Endothelial cell of umbilical vein (primary cell): ENCODE results near the gene GRK1. TPM values are rescaled to one million over a fixed set of nuclear protein-coding genes. Genes with fewer than 3 reads are reported as not detected.

Experiments
- BruUV-seq: library from RNA; stranded (reverse); fragments of 400-500 nt; replicated peaks from 2 replicates; lab custom pipeline; 2021; lab: Mats Ljungman, UMichigan
- CTCF ChIA-PET: fragments of 300-600, 350-600 bp; sonication (Branson Sonifier 250); formaldehyde crosslinking; loops from one replicate; lab custom pipeline; 2021; ENCODE audit warnings: antibody characterized with exemption, inconsistent platforms; lab: Charles Lee
- POLR2A ChIA-PET: fragments of 300-600, 350-600 bp; sonication (Branson Sonifier 250); formaldehyde crosslinking; loops from one replicate; lab custom pipeline; 2021; ENCODE audit warnings: antibody characterized with exemption, inconsistent platforms; lab: Charles Lee
- DNase-seq: peaks from one replicate; pipeline ENCODE4 v3.0.0-alpha.2; 2011; ENCODE audit warnings: low read depth, low spot score
- FAIRE-seq: peaks from 2 replicates; lab custom pipeline; 2011; peaks lifted over from hg19 to GRCh38; lab: Jason Lieb, UNC
- H2AFZ ChIP-seq: 2 replicates; pipeline ENCODE4 v1.6.0; 2012; ENCODE audit warnings: low read depth, low read length, control low read depth, inconsistent platforms
- H3K27ac ChIP-seq: 2 replicates; pipeline ENCODE4 v1.5.1; 2011; ENCODE audit warnings: low read depth, mild to moderate bottlenecking, control low read depth, low read length, moderate library complexity; ENCODE audit not compliant: insufficient read depth
- H3K27me3 ChIP-seq, 2 experiments: 2 replicates each; pipeline versions ENCODE4 v1.6.0 to v1.6.1; 2011; ENCODE audit warnings: low read length in 2 of 2, mixed read lengths in 1 of 2; ENCODE audit not compliant: control insufficient read depth in 2 of 2, insufficient read depth in 2 of 2
- H3K36me3 ChIP-seq, 2 experiments: 2 replicates in 1 of 2; 3 replicates in 1 of 2; pipeline ENCODE4 v1.5.1; 2011; ENCODE audit warnings: low read length in 2 of 2, mild to moderate bottlenecking in 1 of 2, moderate library complexity in 1 of 2; ENCODE audit not compliant: control insufficient read depth in 2 of 2, insufficient read depth in 2 of 2; ENCODE audit errors: extremely low read depth in 1 of 2
- H3K4me1 ChIP-seq: 3 replicates; pipeline ENCODE4 v1.5.1; 2011; ENCODE audit warnings: mild to moderate bottlenecking, low read length; ENCODE audit not compliant: control insufficient read depth, insufficient read depth; ENCODE audit errors: extremely low read depth
- H3K4me2 ChIP-seq: 2 replicates; pipeline ENCODE4 v1.6.1; 2011; ENCODE audit warnings: low read length, control low read depth, mixed read lengths; ENCODE audit not compliant: insufficient read depth
- H3K4me3 ChIP-seq, 3 experiments: fragments of 200-600 bp in 1 of 3; sonication (generic), shearing (Covaris generic) in 1 of 3; replicated peaks in 1 of 3; 2 replicates each; pipeline ENCODE4 v1.5.1; 2011 to 2016; ENCODE audit warnings: control low read depth in 3 of 3, low read length in 3 of 3, mild to moderate bottlenecking in 2 of 3, inconsistent platforms in 1 of 3, low read depth in 1 of 3, moderate library complexity in 1 of 3; ENCODE audit not compliant: insufficient read depth in 1 of 3
- H3K79me2 ChIP-seq: 2 replicates; pipeline ENCODE4 v1.6.0; 2012; ENCODE audit warnings: low read length, inconsistent platforms; ENCODE audit not compliant: control insufficient read depth, insufficient read depth
- H3K9ac ChIP-seq: replicated peaks from 2 replicates; pipeline ENCODE3; 2011; ENCODE audit warnings: low read length, control low read depth; ENCODE audit not compliant: insufficient read depth; ENCODE audit errors: extremely low read depth
- H3K9me1 ChIP-seq: replicated peaks from 3 replicates; pipeline ENCODE4 v1.6.0; 2011; ENCODE audit warnings: mild to moderate bottlenecking, low read length; ENCODE audit not compliant: control insufficient read depth, insufficient read depth; ENCODE audit errors: extremely low read depth
- H3K9me3 ChIP-seq: replicated peaks from 2 replicates; pipeline ENCODE4 v1.5.1; 2012; ENCODE audit warnings: low read length, inconsistent platforms; ENCODE audit not compliant: control insufficient read depth, insufficient read depth
- H4K20me1 ChIP-seq: replicated peaks from 2 replicates; pipeline ENCODE3; 2011; ENCODE audit warnings: mild to moderate bottlenecking, low read length; ENCODE audit not compliant: control insufficient read depth, insufficient read depth; ENCODE audit errors: extremely low read depth
- CTCF ChIP-seq, 2 donors: IDR thresholded peaks; 1 replicate in 1 of 2; 2 replicates in 1 of 2; pipeline ENCODE4 v1.5.1; 2011; ENCODE audit warnings: low read length in 2 of 2, mild to moderate bottlenecking in 2 of 2, moderate library complexity in 2 of 2, control low read depth in 1 of 2, inconsistent platforms in 1 of 2, low read depth in 1 of 2; ENCODE audit not compliant: insufficient read depth in 1 of 2; ENCODE audit errors: extremely low read depth in 1 of 2
- EZH2 ChIP-seq: IDR thresholded peaks from 2 replicates; pipeline ENCODE4 v1.6.1; 2012; ENCODE audit warnings: borderline replicate concordance, low read depth, mild to moderate bottlenecking, moderate library complexity, low read length, inconsistent platforms; ENCODE audit not compliant: severe bottlenecking
- FOS ChIP-seq: IDR thresholded peaks from 2 replicates; pipeline ENCODE4 v1.6.1; 2011; ENCODE audit warnings: mild to moderate bottlenecking, low read length, moderate library complexity, borderline replicate concordance; ENCODE audit not compliant: insufficient read depth
- GATA2 ChIP-seq: IDR thresholded peaks from 2 replicates; pipeline ENCODE4 v1.7.0; 2011; ENCODE audit warnings: low read depth, mild to moderate bottlenecking, moderate library complexity, mixed read lengths, low read length; ENCODE audit not compliant: insufficient read length, insufficient read depth
- JUN ChIP-seq: IDR thresholded peaks from 2 replicates; pipeline ENCODE4 v1.6.1; 2011; ENCODE audit warnings: borderline replicate concordance, low read depth; ENCODE audit not compliant: insufficient read length, insufficient read depth
- MAX ChIP-seq: IDR thresholded peaks from 2 replicates; pipeline ENCODE4 v1.6.1; 2011; ENCODE audit not compliant: insufficient read depth, insufficient read length
- MYC ChIP-seq: IDR thresholded peaks from one replicate; pipeline ENCODE4 v1.6.1; 2011; ENCODE audit warnings: mild to moderate bottlenecking, low read depth, low read length
- POLR2A ChIP-seq: IDR thresholded peaks from 2 replicates; pipeline ENCODE4 v1.6.1; 2012; ENCODE audit warnings: low read depth, mild to moderate bottlenecking, control low read depth, low read length
- POLR2AphosphoS5 ChIP-seq: IDR thresholded peaks from 2 replicates; pipeline ENCODE4 v1.6.1; 2012; ENCODE audit warnings: low read depth, mild to moderate bottlenecking, control low read depth, low read length, moderate library complexity; ENCODE audit not compliant: insufficient read depth
- dilution Hi-C: fragments of 300-500 bp; cut with MboI; formaldehyde crosslinking; loops from one replicate; pipeline ENCODE4 v1.15.0; 2019; ENCODE audit warnings: low sequenced_read_pairs; ENCODE audit not compliant: extremely low pct_ligation_motif_present
- intact Hi-C: fragments of 100-400 bp; cut with micrococcal nuclease; formaldehyde crosslinking; loops from one replicate; pipeline ENCODE4 v1.10.0; 2022
- polyA plus RNA-seq, 4 experiments: library from polyadenylated mRNA; depleted of rRNA in 3 of 4; stranded (reverse) in 3 of 4; unstranded in 1 of 4; fragments of >200 nt; gene quantifications; 2 replicates each; pipeline versions ENCODE4 v1.2.1 to v1.2.3, GENCODE V29; 2011 to 2012; ENCODE audit warnings: missing spikeins in 1 of 4
- total RNA-seq: library from RNA; stranded (reverse); gene quantifications from 2 replicates; pipeline ENCODE4 v1.2.3, GENCODE V29; 2021

The GRK1 gene
- total and polyA plus RNA-seq, 2 donors (not counting 3 experiments of a cell fraction or from before 2014, with no cell fraction given) = not detected

DNA sequence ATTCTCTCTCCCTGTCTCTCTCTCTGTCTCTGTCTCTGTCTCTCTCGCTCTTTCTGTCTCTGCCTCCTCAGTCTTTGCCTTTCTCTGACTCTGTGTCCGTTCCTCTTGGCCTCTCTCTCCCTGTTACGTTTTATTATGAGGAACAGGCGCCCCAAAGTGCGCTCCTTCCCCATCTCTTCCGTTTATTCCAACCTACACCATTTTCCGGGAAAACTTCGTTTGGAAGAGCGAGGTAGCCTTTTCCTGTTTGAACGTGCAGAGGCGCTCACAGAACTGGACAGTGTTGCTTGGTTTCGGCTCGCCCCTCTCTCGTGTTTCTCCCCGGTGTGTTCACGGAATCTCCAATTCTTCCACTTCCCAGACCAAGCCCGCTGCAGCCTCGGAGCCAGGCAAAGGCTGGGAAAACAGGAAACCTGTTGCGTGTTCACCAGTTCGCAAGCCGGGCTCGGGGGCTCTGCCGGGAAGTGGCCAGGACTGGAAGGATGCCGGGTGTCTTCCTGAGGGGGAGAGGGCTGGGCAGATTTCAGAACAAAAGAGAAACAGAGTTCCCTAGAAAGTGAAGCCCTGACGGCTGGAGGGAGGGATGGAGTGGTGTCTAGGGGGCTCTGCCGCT is 92.6 kb downstream of the GRK1 start:
- Histone ChIP-seq H3K4me3 (peak overlapping the region; percentile 80 to 93 (median 91)), H3K9me1 (no peaks in the 10 kb centered on the region), H3K27ac (peak overlapping the region; percentile 87), H3K4me2 (peak overlapping the region; percentile 85), H3K79me2 (peaks cover 27% of the 10 kb centered on the region), H3K9me3 (no peaks in the 10 kb centered on the region), H3K4me1 (peaks cover 18% of the 10 kb centered on the region), H2AFZ (peak overlapping the region; percentile 85), H3K27me3 (no peaks in the 10 kb centered on the region), H4K20me1 (no peaks in the 10 kb centered on the region), H3K9ac (peak overlapping the region; percentile 84), H3K36me3 (peaks cover 3% of the 10 kb centered on the region in 2 experiments)
- no peak for TF ChIP-seq CTCF (IDR thresholded peaks at IDR 0.05; ENCODE audit: extremely low read depth in 1 of 2, insufficient read depth in 1 of 2, low read depth in 1 of 2, low read length in 2 of 2)
- TF ChIP-seq MYC = no peak
- DNase-seq (peak; percentile 84), FAIRE-seq (peak; percentile 97)
- intact Hi-C loops = loop anchor here (1.0 kb wide), 3 partner anchors 15 to 58 kb away; no protein-coding TSS in a partner anchor
- TSS peak; percentile 69 for BruUV-seq
- POLR2A ChIA-PET = no interaction called here
- CTCF ChIA-PET = interaction anchor here (0.6 to 2.1 kb wide), 6 partner anchors 10 to 132 kb away, joined by 3 to 8 read pairs (median 4); no protein-coding TSS in a partner anchor
- dilution Hi-C loops = no loop called here

DNA sequence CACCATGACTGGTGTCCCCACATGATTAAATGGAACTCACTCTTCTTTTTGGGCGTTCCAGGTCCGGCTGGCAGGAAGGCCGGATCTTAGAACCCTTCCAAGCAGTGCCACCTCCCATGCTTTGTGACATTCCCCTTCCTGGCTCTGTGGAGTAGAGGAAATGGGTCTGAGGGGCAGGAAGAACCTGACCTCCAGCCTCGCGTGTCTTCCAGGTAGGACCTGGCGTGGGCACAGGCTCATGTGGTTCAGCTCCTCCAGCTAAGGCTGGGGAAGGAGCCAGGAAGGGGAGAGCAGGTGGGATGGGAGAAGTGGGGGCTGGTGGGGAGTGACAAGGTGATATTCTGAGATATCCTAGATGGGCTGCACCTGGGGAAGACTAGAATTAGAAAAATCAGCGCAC is 94.1 kb downstream of the GRK1 start:
- Histone ChIP-seq H4K20me1 (no peaks in the 10 kb centered on the region), H3K36me3 (peaks cover 3 to 6% of the 10 kb centered on the region in 2 experiments), H3K4me1 (peaks cover 18% of the 10 kb centered on the region), H3K4me2 (peak overlapping the region; percentile 1), H3K9me1 (no peaks in the 10 kb centered on the region), H3K4me3 (peak overlapping the region in 1 of 3 experiments; percentile 80), H3K9ac (no peak overlapping the region), H2AFZ (no peak overlapping the region), H3K27ac (no peak overlapping the region), H3K27me3 (no peaks in the 10 kb centered on the region), H3K9me3 (no peaks in the 10 kb centered on the region), H3K79me2 (peaks cover 29% of the 10 kb centered on the region)
- no peak for DNase-seq
- dilution Hi-C loops = no loop called here
- BruUV-seq = no TSS peak
- ChIA-PET POLR2A (no interaction called here), CTCF (no interaction called here)
- intact Hi-C loops = no loop called here
- FAIRE-seq = peak; percentile 52
- TF ChIP-seq POLR2A (no peak), GATA2 (no peak), CTCF (IDR thresholded peaks at IDR 0.05; ENCODE audit: extremely low read depth in 1 of 2, insufficient read depth in 1 of 2, low read depth in 1 of 2, low read length in 2 of 2) (no peak), MYC (no peak), JUN (no peak), POLR2AphosphoS5 (no peak), FOS (no peak), EZH2 (no peak), MAX (no peak)
